ENCODE data around the gene CADM1.

The CADM1 gene

GRCh38 chr11:115347106-115347505 is 157.1 kb downstream of the CADM1 start:
- DNase-seq = no peak

GRCh38 chr11:115345840-115346239 is 158.4 kb downstream of the CADM1 start:
- no peak for DNase-seq

GRCh38 chr11:115345361-115345760 is 158.9 kb downstream of the CADM1 start:
- DNase-seq = no peak

- no peak for DNase-seq
These were observed 159.4 kb downstream of the CADM1 start for GRCh38 chr11:115344846-115345245.

GRCh38 chr11:115342142-115342541 is 162.1 kb downstream of the CADM1 start:
- no peak for DNase-seq

- DNase-seq = no peak
These were observed 163.3 kb downstream of the CADM1 start for GRCh38 chr11:115340874-115341273.

- DNase-seq = no peak
These were observed 165.7 kb downstream of the CADM1 start for GRCh38 chr11:115338476-115338875.

GRCh38 chr11:115334932-115335788 is 169.1 kb downstream of the CADM1 start:
- DNase-seq = no peak

GRCh38 chr11:115333949-115334348 is 170.3 kb downstream of the CADM1 start:
- DNase-seq = no peak

- no peak for DNase-seq
These were observed 171.1 kb downstream of the CADM1 start for GRCh38 chr11:115333121-115333520.

- no peak for DNase-seq
These were observed 173.3 kb downstream of the CADM1 start for GRCh38 chr11:115330684-115331482.

GRCh38 chr11:115326526-115326925 is 177.7 kb downstream of the CADM1 start:
- no peak for DNase-seq

- DNase-seq = no peak
These were observed 178.7 kb downstream of the CADM1 start for GRCh38 chr11:115325523-115325922.

- DNase-seq = peak; percentile 23
These were observed 179.4 kb downstream of the CADM1 start for GRCh38 chr11:115324581-115325432.

- DNase-seq = no peak
These were observed 181.5 kb downstream of the CADM1 start for GRCh38 chr11:115322553-115323203.

GRCh38 chr11:115321605-115322289 is 182.5 kb downstream of the CADM1 start:
- no peak for DNase-seq

- DNase-seq = no peak
These were observed 186.7 kb downstream of the CADM1 start for GRCh38 chr11:115317277-115318185.

GRCh38 chr11:115316696-115317095 is 187.5 kb downstream of the CADM1 start:
- no peak for DNase-seq

GRCh38 chr11:115314330-115314920 is 189.8 kb downstream of the CADM1 start:
- DNase-seq = no peak

GRCh38 chr11:115313224-115313838 is 190.9 kb downstream of the CADM1 start:
- no peak for DNase-seq

Measured in amniotic stem cell (primary cell).